ENCODE data around the gene POLDIP2. TPM values are rescaled to one million over a fixed set of nuclear protein-coding genes. Genes with fewer than 3 reads are reported as not detected.

Gene POLDIP2
- total RNA-seq, 3 donors from 2014 or later (not counting 1 experiment from before 2014, with no cell fraction given): 30.8 to 37.0 (median 33.7) TPM

DNA sequence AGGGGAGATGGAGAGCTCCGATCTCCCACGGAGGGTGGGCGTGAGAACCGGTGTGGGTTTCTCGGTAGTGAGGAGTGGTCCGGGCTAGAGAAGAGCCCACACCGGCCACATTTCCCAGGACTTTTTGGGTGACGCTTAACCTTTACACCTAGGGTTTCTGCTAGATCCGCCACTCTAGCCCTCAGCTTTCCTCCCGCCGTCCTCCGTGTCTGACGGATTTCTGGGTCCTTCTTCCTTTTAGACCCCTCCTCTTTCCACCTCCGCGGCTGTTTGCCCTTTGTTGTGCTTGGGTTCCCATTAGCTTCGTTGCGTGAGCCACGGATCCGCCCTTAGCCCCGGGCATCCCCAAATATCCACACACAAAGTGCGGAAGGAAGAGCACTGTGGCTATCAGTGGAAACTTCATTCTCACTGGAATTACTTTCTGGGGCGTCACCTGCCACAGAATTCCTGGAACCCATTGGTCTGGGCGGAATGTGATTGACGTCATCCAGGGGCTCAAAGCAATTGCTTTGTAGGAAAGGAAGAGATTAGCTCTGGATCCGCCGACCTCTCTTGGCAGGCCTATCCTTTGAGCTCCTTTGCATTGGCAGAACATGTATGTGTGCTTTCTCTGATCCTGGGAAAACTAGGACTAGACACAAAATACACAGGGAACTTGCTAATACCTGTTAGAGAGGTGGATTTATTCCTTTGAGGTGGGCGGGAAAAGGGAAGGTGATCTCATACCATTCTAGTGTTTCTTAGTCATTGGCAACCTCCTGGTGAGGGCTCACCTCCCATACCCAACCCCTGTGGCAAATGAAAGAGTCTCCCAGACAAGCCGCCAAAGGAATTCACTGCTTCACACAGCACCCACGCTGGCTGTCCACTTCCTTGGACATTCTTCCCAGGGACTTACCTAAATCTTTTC is 21.1 kb downstream of the POLDIP2 start:
- peak in 1 of 2 donors; percentile 50 for DNase-seq
- peaks cover 14% of the 10 kb centered on the region for H3K36me3 ChIP-seq (ENCODE audit: control insufficient read depth, insufficient read depth, low read length)
- H3K9me3 Mint-ChIP-seq: no peaks in the 10 kb centered on the region

DNA sequence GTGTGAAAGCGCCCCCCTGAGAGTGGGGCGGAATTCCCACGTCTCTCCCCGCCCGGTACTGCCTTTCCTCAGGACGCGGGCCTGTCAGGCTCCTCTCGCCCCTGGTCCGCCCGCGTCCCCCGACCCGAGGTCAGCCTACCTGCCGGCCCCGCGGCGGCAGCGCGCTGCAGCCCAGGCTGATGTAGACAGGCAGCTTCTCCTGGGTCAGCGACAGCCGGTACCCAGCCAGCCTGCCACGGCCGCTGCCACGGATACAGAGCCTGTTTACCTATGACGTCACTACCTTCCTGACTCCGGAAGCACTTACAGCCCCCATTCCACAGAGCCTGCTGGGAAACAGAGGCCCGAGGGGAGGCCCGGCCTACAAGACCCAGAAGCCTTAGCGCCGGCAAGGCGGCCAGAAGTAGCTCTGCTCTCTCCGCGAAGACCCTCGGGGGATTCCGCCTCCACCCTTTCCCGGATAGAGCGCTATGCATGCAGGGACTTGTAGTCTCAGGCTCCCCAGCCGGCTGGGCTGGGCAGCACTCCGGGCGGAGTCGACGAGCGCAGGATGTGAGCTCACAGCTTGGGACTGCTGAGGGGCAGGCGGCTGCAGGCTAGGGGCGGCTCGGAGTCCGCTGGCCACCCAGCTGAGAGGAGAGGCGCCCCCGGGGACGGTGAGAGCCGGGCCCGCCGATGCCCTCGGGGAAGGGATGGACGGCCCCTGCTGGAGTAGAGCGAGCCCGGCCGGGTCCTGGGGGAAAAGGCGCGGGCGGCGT is 21.9 kb downstream of the POLDIP2 start, which contains the start of the genes IFT20 and TNFAIP1:
TSS of gene IFT20 (minus strand) at position 272 of the 758 bp plus-strand sequence. CDS start 3,487 bp downstream, outside the sequence.
TSS of gene TNFAIP1 (plus strand) at position 561 of the 758 bp plus-strand sequence. CDS start 3,761 bp downstream, outside the sequence.
- no peaks in the 10 kb centered on the region for H3K36me3 Mint-ChIP-seq
- TF ChIP-seq, protein P1, sequence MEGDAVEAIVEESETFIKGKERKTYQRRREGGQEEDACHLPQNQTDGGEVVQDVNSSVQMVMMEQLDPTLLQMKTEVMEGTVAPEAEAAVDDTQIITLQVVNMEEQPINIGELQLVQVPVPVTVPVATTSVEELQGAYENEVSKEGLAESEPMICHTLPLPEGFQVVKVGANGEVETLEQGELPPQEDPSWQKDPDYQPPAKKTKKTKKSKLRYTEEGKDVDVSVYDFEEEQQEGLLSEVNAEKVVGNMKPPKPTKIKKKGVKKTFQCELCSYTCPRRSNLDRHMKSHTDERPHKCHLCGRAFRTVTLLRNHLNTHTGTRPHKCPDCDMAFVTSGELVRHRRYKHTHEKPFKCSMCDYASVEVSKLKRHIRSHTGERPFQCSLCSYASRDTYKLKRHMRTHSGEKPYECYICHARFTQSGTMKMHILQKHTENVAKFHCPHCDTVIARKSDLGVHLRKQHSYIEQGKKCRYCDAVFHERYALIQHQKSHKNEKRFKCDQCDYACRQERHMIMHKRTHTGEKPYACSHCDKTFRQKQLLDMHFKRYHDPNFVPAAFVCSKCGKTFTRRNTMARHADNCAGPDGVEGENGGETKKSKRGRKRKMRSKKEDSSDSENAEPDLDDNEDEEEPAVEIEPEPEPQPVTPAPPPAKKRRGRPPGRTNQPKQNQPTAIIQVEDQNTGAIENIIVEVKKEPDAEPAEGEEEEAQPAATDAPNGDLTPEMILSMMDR (IDR thresholded peaks at IDR 0.05): no peak
- peaks cover 25 to 49% of the 10 kb centered on the region in 2 donors for H3K4me1 Mint-ChIP-seq
- WGBS (ENCODE audit: insufficient coverage): under 1% methylated on average over 62 of the region's 62 CpGs
- no peaks in the 10 kb centered on the region for H3K27me3 ChIP-seq (ENCODE audit: control insufficient read depth, insufficient read depth, low read length)
- H3K4me1 ChIP-seq (ENCODE audit: control insufficient read depth, insufficient read depth, low read length): peaks cover 20% of the 10 kb centered on the region
- H3K36me3 ChIP-seq (ENCODE audit: control insufficient read depth, insufficient read depth, low read length): peaks cover 19% of the 10 kb centered on the region
- no peaks in the 10 kb centered on the region for H3K27me3 Mint-ChIP-seq (ENCODE audit: low read depth in 2 of 2)
- intact Hi-C loops (cut with micrococcal nuclease): loop anchor here (1.0 to 10.0 kb wide), 3 partner anchors 16 to 379 kb away; partner anchors contain the start of genes POLDIP2, PROCA1, RAB34 and RPL23A
- peak within 1 kb of the TSS; percentile 99 for H3K4me3 Mint-ChIP-seq
- H3K27ac ChIP-seq (ENCODE audit: low read length): peak within 1 kb of the TSS; percentile 90
- no peaks in the 10 kb centered on the region for H3K9me3 ChIP-seq (ENCODE audit: control insufficient read depth, insufficient read depth, low read length)
- H3K9me3 Mint-ChIP-seq: no peaks in the 10 kb centered on the region
- peak; percentile 94 to 99 (median 94) for ATAC-seq
- DNase-seq: peak; percentile 92 to 99
- H3K27ac Mint-ChIP-seq: peak within 1 kb of the TSS; percentile 94 to 100
- H3K4me3 ChIP-seq (ENCODE audit: low read length): peak within 1 kb of the TSS; percentile 74

More for the DNA sequence above, 21.1 kb downstream of the POLDIP2 start:
- H3K27me3 Mint-ChIP-seq (ENCODE audit: low read depth in 2 of 2): no peaks in the 10 kb centered on the region
- H3K4me1 Mint-ChIP-seq: peaks cover 25 to 49% of the 10 kb centered on the region in 2 donors
- H3K27ac ChIP-seq (ENCODE audit: low read length): peak overlapping the region; percentile 90
- peak overlapping the region; percentile 94 to 100 for H3K27ac Mint-ChIP-seq
- TF ChIP-seq, protein P1 (IDR thresholded peaks at IDR 0.05): no peak
- no peaks in the 10 kb centered on the region for H3K36me3 Mint-ChIP-seq
- peak overlapping the region; percentile 99 for H3K4me3 Mint-ChIP-seq
- no peak for ATAC-seq
- 10% methylated on average over 29 of the region's 29 CpGs for WGBS (ENCODE audit: insufficient coverage)
- intact Hi-C loops (cut with micrococcal nuclease): loop anchor here (1.0 to 10.0 kb wide), 3 partner anchors 17 to 379 kb away; partner anchors contain the start of genes POLDIP2, PROCA1, RAB34 and RPL23A
- peak overlapping the region; percentile 74 for H3K4me3 ChIP-seq (ENCODE audit: low read length)
- H3K27me3 ChIP-seq (ENCODE audit: control insufficient read depth, insufficient read depth, low read length): no peaks in the 10 kb centered on the region
- H3K9me3 ChIP-seq (ENCODE audit: control insufficient read depth, insufficient read depth, low read length): no peaks in the 10 kb centered on the region
- peaks cover 20% of the 10 kb centered on the region for H3K4me1 ChIP-seq (ENCODE audit: control insufficient read depth, insufficient read depth, low read length)

DNA sequence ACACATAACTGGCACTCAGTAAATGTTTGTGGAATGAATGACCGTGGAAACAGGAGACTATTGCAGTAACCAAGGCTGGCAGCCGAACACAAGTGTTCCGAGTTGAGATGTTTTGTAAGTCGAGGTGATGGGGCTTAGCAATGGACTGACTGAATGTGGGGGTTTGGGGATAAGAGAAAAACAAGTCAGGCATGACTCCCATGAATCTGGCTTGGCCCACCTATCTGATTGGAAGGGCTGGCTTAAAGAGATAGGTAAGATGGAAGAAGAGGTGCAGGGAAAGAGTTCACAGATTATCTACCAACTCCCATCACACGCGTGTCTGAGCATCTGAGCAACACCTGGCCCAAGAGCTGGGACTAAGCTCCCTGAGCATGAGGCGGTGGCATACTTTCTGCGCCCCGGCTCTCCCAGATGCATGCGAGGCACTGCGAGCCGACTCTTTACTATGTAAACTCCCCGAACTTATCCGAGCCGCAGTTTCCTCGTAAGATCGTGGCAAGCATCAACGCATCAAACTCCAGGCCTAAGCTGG is 22.6 kb downstream of the POLDIP2 start:
- intact Hi-C loops (cut with micrococcal nuclease): loop anchor here (1.0 to 10.0 kb wide), 3 partner anchors 15 to 380 kb away; partner anchors contain the start of genes POLDIP2, PROCA1, RAB34 and RPL23A
- TF ChIP-seq, protein P1 (IDR thresholded peaks at IDR 0.05): no peak
- Histone ChIP-seq H3K27me3 (ENCODE audit: control insufficient read depth, insufficient read depth, low read length) (no peaks in the 10 kb centered on the region), H3K4me3 (ENCODE audit: low read length) (peak overlapping the region; percentile 74), H3K36me3 (ENCODE audit: control insufficient read depth, insufficient read depth, low read length) (peaks cover 18% of the 10 kb centered on the region), H3K27ac (ENCODE audit: low read length) (peak overlapping the region; percentile 90), H3K4me1 (ENCODE audit: control insufficient read depth, insufficient read depth, low read length) (peaks cover 20% of the 10 kb centered on the region), H3K9me3 (ENCODE audit: control insufficient read depth, insufficient read depth, low read length) (no peaks in the 10 kb centered on the region)
- Mint-ChIP-seq H3K4me1 (peaks cover 25 to 49% of the 10 kb centered on the region in 2 donors), H3K4me3 (peak overlapping the region; percentile 99), H3K36me3 (no peaks in the 10 kb centered on the region), H3K9me3 (no peaks in the 10 kb centered on the region), H3K27ac (peak overlapping the region; percentile 94 to 100), H3K27me3 (ENCODE audit: low read depth in 2 of 2) (no peaks in the 10 kb centered on the region)
- 15% methylated on average over 18 of the region's 18 CpGs for WGBS (ENCODE audit: insufficient coverage)
- ATAC-seq (peak in 1 of 3 donors; percentile 0), DNase-seq (no peak)

All from natural killer cell (primary cell).